ENCODE results near the gene TEX264.
"Not testable (repeated sequence)": the region's sequence is repeated elsewhere in the genome, so short reads cannot be mapped to it uniquely, and the experiment has no call there.

Gene TEX264

GRCh38 chr3:51670823-51671733 lies at the start of gene TEX264:
Gene TEX264 (plus strand): TSS chr3:51671252. CDS start chr3:51674305, 3,053 bp downstream.
- peak; percentile 86 for DNase-seq (ENCODE audit: low spot score)

GRCh38 chr3:51622413-51622812 lies 48.6 kb upstream of the TEX264 start:
- peak; percentile 24 for DNase-seq (ENCODE audit: low spot score)

GRCh38 chr3:51622868-51623267 lies 48.2 kb upstream of the TEX264 start:
- DNase-seq (ENCODE audit: low spot score) = peak; percentile 95

GRCh38 chr3:51630513-51630912 lies 40.5 kb upstream of the TEX264 start:
- no peak for DNase-seq (ENCODE audit: low spot score)

- DNase-seq (ENCODE audit: low spot score) = no peak
Observed at GRCh38 chr3:51637144-51637940, 33.7 kb upstream of the TEX264 start.

GRCh38 chr3:51637941-51638471 lies 33.0 kb upstream of the TEX264 start:
- DNase-seq (ENCODE audit: low spot score) = peak; percentile 71

GRCh38 chr3:51642462-51642861 lies 28.6 kb upstream of the TEX264 start:
- DNase-seq (ENCODE audit: low spot score) = no peak

- DNase-seq (ENCODE audit: low spot score) = no peak
Observed at GRCh38 chr3:51646091-51646490, 25.0 kb upstream of the TEX264 start.

- not testable (repeated sequence) for DNase-seq (ENCODE audit: low spot score)
Observed at GRCh38 chr3:51652103-51652502, 18.9 kb upstream of the TEX264 start.

GRCh38 chr3:51653409-51653808 lies 17.6 kb upstream of the TEX264 start:
- not testable (repeated sequence) for DNase-seq (ENCODE audit: low spot score)

GRCh38 chr3:51657234-51657633 lies 13.8 kb upstream of the TEX264 start:
- DNase-seq (ENCODE audit: low spot score) = no peak

- DNase-seq (ENCODE audit: low spot score) = no peak
Observed at GRCh38 chr3:51659942-51660341, 11.1 kb upstream of the TEX264 start.

GRCh38 chr3:51662456-51662855 lies 8.6 kb upstream of the TEX264 start:
- no peak for DNase-seq (ENCODE audit: low spot score)

GRCh38 chr3:51668756-51669155 lies 2.3 kb upstream of the TEX264 start:
- DNase-seq (ENCODE audit: low spot score) = no peak

GRCh38 chr3:51669241-51670052 lies 1.6 kb upstream of the TEX264 start:
- DNase-seq (ENCODE audit: low spot score) = peak; percentile 88

- DNase-seq (ENCODE audit: low spot score) = no peak
Observed at GRCh38 chr3:51670053-51670822, 814 bp upstream of the TEX264 start.

- DNase-seq (ENCODE audit: low spot score) = peak; percentile 74
Observed at GRCh38 chr3:51671734-51672475, 853 bp downstream of the TEX264 start.

GRCh38 chr3:51673181-51673801 lies 2.2 kb downstream of the TEX264 start:
- no peak for DNase-seq (ENCODE audit: low spot score)

- DNase-seq (ENCODE audit: low spot score) = no peak
Observed at GRCh38 chr3:51673802-51674654, 3.0 kb downstream of the TEX264 start.
